Stimulated activated naive CD8-positive, alpha-beta T cell treated with anti-CD3 and anti-CD28 coated beads, Interleukin-15, Interleukin-2, amounts not matched to agents 100 ng/mL and 50 ng/mL, for 24 hours (primary cell): ENCODE data around the gene SMAD3.
A peak's percentile ranks its signal among the peaks of the same experiment; 100 is the strongest.

Source experiments
- H3K27ac Mint-ChIP-seq: one replicate; pipeline ENCODE4 v1.8.0; 2021; ENCODE audit warnings: mild to moderate bottlenecking, mixed read lengths
- H3K27me3 Mint-ChIP-seq: one replicate; pipeline ENCODE4 v1.8.0; 2021; ENCODE audit warnings: mixed read lengths
- H3K36me3 Mint-ChIP-seq: one replicate; pipeline ENCODE4 v1.8.0; 2021; ENCODE audit warnings: low read depth, mixed read lengths
- H3K4me1 Mint-ChIP-seq: one replicate; pipeline ENCODE4 v1.8.0; 2021; ENCODE audit warnings: low read depth, mixed read lengths
- H3K4me3 Mint-ChIP-seq: one replicate; pipeline ENCODE4 v1.8.0; 2021; ENCODE audit warnings: mild to moderate bottlenecking, mixed read lengths
- H3K9me3 Mint-ChIP-seq: one replicate; pipeline ENCODE4 v1.8.0; 2021; ENCODE audit warnings: mixed read lengths

SMAD3 gene

GRCh38 chr15:67047149-67047661, 18.2 kb upstream of the SMAD3 start:
- no peaks in the 10 kb centered on the region for H3K36me3 Mint-ChIP-seq
- no peaks in the 10 kb centered on the region for H3K9me3 Mint-ChIP-seq
- no peaks in the 10 kb centered on the region for H3K27me3 Mint-ChIP-seq
- no peak overlapping the region for H3K27ac Mint-ChIP-seq
- H3K4me1 Mint-ChIP-seq: peaks cover 31% of the 10 kb centered on the region
- H3K4me3 Mint-ChIP-seq: no peak overlapping the region

- peaks cover 4% of the 10 kb centered on the region for H3K27me3 Mint-ChIP-seq
- no peak overlapping the region for H3K27ac Mint-ChIP-seq
- H3K36me3 Mint-ChIP-seq: no peaks in the 10 kb centered on the region
- H3K4me1 Mint-ChIP-seq: peaks cover 19% of the 10 kb centered on the region
- no peaks in the 10 kb centered on the region for H3K9me3 Mint-ChIP-seq
- no peak overlapping the region for H3K4me3 Mint-ChIP-seq
These were observed 16.8 kb upstream of the SMAD3 start for GRCh38 chr15:67048281-67049279.

- H3K9me3 Mint-ChIP-seq: no peaks in the 10 kb centered on the region
- H3K27ac Mint-ChIP-seq: no peak overlapping the region
- no peak overlapping the region for H3K4me3 Mint-ChIP-seq
- peaks cover 4% of the 10 kb centered on the region for H3K27me3 Mint-ChIP-seq
- peaks cover 20% of the 10 kb centered on the region for H3K4me1 Mint-ChIP-seq
- H3K36me3 Mint-ChIP-seq: no peaks in the 10 kb centered on the region
These were observed 15.9 kb upstream of the SMAD3 start for GRCh38 chr15:67049351-67050044.

GRCh38 chr15:67050062-67050461, 15.3 kb upstream of the SMAD3 start:
- Mint-ChIP-seq H3K4me1 (peaks cover 26% of the 10 kb centered on the region), H3K27ac (no peak overlapping the region), H3K36me3 (no peaks in the 10 kb centered on the region), H3K27me3 (peaks cover 4% of the 10 kb centered on the region), H3K9me3 (no peaks in the 10 kb centered on the region), H3K4me3 (no peak overlapping the region)

GRCh38 chr15:67050522-67051087, 14.8 kb upstream of the SMAD3 start:
- H3K27me3 Mint-ChIP-seq: peaks cover 4% of the 10 kb centered on the region
- H3K36me3 Mint-ChIP-seq: no peaks in the 10 kb centered on the region
- H3K4me1 Mint-ChIP-seq: peaks cover 29% of the 10 kb centered on the region
- H3K9me3 Mint-ChIP-seq: no peaks in the 10 kb centered on the region
- no peak overlapping the region for H3K4me3 Mint-ChIP-seq
- peak overlapping the region; percentile 47 for H3K27ac Mint-ChIP-seq

- no peak overlapping the region for H3K4me3 Mint-ChIP-seq
- H3K36me3 Mint-ChIP-seq: no peaks in the 10 kb centered on the region
- peaks cover 4% of the 10 kb centered on the region for H3K27me3 Mint-ChIP-seq
- no peaks in the 10 kb centered on the region for H3K9me3 Mint-ChIP-seq
- H3K4me1 Mint-ChIP-seq: peaks cover 36% of the 10 kb centered on the region
- H3K27ac Mint-ChIP-seq: no peak overlapping the region
These were observed 14.0 kb upstream of the SMAD3 start for GRCh38 chr15:67051088-67052045.

- Mint-ChIP-seq H3K4me1 (peaks cover 42% of the 10 kb centered on the region), H3K9me3 (no peaks in the 10 kb centered on the region), H3K27ac (peak overlapping the region; percentile 46), H3K27me3 (peaks cover 4% of the 10 kb centered on the region), H3K4me3 (no peak overlapping the region), H3K36me3 (no peaks in the 10 kb centered on the region)
These were observed 10.7 kb upstream of the SMAD3 start for GRCh38 chr15:67054676-67055075.

- H3K36me3 Mint-ChIP-seq: no peaks in the 10 kb centered on the region
- H3K27ac Mint-ChIP-seq: no peak overlapping the region
- H3K27me3 Mint-ChIP-seq: peaks cover 14% of the 10 kb centered on the region
- H3K9me3 Mint-ChIP-seq: no peaks in the 10 kb centered on the region
- H3K4me3 Mint-ChIP-seq: no peak overlapping the region
- H3K4me1 Mint-ChIP-seq: peaks cover 30% of the 10 kb centered on the region
These were observed 6.3 kb upstream of the SMAD3 start for GRCh38 chr15:67059127-67059553.

- H3K27me3 Mint-ChIP-seq: peaks cover 18% of the 10 kb centered on the region
- no peaks in the 10 kb centered on the region for H3K36me3 Mint-ChIP-seq
- H3K27ac Mint-ChIP-seq: no peak overlapping the region
- no peaks in the 10 kb centered on the region for H3K9me3 Mint-ChIP-seq
- H3K4me3 Mint-ChIP-seq: no peak overlapping the region
- H3K4me1 Mint-ChIP-seq: peaks cover 24% of the 10 kb centered on the region
These were observed 3.5 kb upstream of the SMAD3 start for GRCh38 chr15:67061811-67062368.

GRCh38 chr15:67062369-67062985, 2.9 kb upstream of the SMAD3 start:
- Mint-ChIP-seq H3K36me3 (no peaks in the 10 kb centered on the region), H3K27me3 (peaks cover 18% of the 10 kb centered on the region), H3K4me1 (peaks cover 27% of the 10 kb centered on the region), H3K4me3 (no peak overlapping the region), H3K27ac (no peak overlapping the region), H3K9me3 (no peaks in the 10 kb centered on the region)

- no peaks in the 10 kb centered on the region for H3K9me3 Mint-ChIP-seq
- H3K36me3 Mint-ChIP-seq: no peaks in the 10 kb centered on the region
- peak overlapping the region; percentile 67 for H3K4me3 Mint-ChIP-seq
- peak overlapping the region; percentile 77 for H3K27ac Mint-ChIP-seq
- peaks cover 41% of the 10 kb centered on the region for H3K4me1 Mint-ChIP-seq
- H3K27me3 Mint-ChIP-seq: peaks cover 18% of the 10 kb centered on the region
These were observed 1.5 kb upstream of the SMAD3 start for GRCh38 chr15:67063689-67064606.

- H3K36me3 Mint-ChIP-seq: no peaks in the 10 kb centered on the region
- H3K27me3 Mint-ChIP-seq: peaks cover 18% of the 10 kb centered on the region
- peak overlapping the region; percentile 59 for H3K27ac Mint-ChIP-seq
- H3K4me3 Mint-ChIP-seq: peak overlapping the region; percentile 67
- H3K4me1 Mint-ChIP-seq: peaks cover 51% of the 10 kb centered on the region
- H3K9me3 Mint-ChIP-seq: no peaks in the 10 kb centered on the region
These were observed 533 bp upstream of the SMAD3 start for GRCh38 chr15:67064607-67065530.
